Epithelial cell of esophagus (primary cell): ENCODE data around the gene MBOAT2.

Experiments
- DNase-seq: peaks from one replicate; pipeline ENCODE4 v3.0.0; 2010; ENCODE audit warnings: low read depth
- H3K4me3 ChIP-seq: 2 replicates; pipeline ENCODE4 v1.5.1; 2011; ENCODE audit warnings: mild to moderate bottlenecking, low read length, control low read depth
- TF ChIP-seq, protein P1 (sequence below): IDR thresholded peaks from 2 replicates; pipeline ENCODE4 v1.5.1; 2011; ENCODE audit warnings: low read depth, mild to moderate bottlenecking, low read length, control low read depth, inconsistent platforms; ENCODE audit not compliant: insufficient read depth; ENCODE audit errors: missing control alignments

The MBOAT2 gene

GRCh38 chr2:8850845-8851487, 152.5 kb downstream of the MBOAT2 start:
- TF ChIP-seq, protein P1, sequence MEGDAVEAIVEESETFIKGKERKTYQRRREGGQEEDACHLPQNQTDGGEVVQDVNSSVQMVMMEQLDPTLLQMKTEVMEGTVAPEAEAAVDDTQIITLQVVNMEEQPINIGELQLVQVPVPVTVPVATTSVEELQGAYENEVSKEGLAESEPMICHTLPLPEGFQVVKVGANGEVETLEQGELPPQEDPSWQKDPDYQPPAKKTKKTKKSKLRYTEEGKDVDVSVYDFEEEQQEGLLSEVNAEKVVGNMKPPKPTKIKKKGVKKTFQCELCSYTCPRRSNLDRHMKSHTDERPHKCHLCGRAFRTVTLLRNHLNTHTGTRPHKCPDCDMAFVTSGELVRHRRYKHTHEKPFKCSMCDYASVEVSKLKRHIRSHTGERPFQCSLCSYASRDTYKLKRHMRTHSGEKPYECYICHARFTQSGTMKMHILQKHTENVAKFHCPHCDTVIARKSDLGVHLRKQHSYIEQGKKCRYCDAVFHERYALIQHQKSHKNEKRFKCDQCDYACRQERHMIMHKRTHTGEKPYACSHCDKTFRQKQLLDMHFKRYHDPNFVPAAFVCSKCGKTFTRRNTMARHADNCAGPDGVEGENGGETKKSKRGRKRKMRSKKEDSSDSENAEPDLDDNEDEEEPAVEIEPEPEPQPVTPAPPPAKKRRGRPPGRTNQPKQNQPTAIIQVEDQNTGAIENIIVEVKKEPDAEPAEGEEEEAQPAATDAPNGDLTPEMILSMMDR: no peak
- no peak for DNase-seq
- H3K4me3 ChIP-seq: no peak overlapping the region

DNA sequence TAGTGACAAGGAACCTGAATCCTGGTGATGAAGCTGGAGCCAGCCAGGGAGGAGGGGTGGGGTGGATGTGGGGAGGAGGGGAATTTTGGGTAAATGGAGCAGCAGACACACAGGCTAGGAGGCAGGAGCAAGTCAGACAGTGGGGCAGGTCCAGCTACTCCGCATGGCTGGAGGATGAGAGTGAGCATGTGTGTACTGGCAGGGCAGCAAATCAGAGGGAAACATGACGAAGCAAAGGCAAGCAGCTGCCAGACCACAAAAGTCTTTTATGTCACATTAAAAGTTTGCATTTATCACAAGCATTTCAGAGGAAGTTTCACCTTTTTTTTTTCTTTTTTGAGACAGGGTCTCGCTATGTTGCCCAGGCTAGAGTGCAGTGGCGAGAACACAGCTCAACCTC, 154.2 kb downstream of the MBOAT2 start:
- no peak overlapping the region for H3K4me3 ChIP-seq
- TF ChIP-seq, protein P1: no peak
- DNase-seq: peak; percentile 78

DNA sequence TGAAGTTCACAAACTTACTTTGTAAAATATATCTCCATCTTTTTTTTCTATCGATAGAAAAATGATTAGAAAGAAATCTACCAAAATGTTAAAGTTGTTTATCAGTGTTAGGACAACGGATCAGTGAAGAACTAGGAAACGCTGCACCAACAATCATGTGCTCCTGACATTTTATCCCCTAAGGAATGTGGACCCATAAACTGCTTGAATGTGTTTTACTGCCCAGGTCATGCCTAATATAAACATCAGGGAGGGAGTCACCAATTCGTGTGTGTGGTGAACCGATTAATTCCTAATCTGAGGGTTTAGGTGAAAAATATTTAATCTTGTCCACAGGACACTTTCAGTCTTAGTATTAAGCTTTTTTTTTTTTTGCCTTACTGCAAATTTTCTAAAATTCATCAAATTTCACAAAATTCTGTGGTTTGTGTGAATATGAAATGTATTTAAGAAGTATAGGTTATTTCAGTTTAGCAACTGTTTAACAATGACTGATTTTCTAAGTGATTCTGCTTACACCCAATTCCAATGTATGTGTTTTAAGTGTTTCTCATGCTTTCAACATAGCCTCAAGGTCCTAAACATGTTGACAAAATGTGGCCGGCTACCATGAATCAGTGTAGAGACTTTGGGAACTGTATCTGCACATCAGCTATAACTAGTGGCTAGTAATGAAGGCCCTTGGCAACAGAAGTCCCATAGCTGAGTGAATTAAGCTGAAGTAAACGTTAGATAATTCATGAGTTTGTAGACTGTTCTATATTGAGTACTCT, 155.0 kb downstream of the MBOAT2 start:
- TF ChIP-seq, protein P1: no peak
- peak; percentile 12 for DNase-seq
- no peak overlapping the region for H3K4me3 ChIP-seq

DNA sequence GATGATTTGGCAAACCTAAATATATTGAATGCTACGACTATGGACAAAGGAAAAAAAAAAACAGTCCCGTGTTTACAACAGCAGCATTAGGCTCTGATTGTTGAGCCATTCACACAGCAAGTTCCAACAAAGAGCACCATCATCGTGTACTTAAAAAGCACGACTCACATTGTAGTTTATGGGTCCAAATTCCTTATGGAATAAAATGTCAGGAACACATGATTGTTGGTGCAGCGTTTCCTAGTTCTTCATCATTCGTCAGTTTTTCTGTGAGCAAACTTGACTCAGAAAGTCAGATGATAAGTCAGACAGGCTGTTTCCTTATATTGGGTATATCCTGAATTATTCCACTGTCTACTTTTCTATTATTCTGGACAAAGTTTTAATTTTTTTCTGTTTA, 156.1 kb downstream of the MBOAT2 start:
- H3K4me3 ChIP-seq: no peak overlapping the region
- peak; percentile 21 for DNase-seq
- TF ChIP-seq, protein P1: no peak

GRCh38 chr2:8841932-8842331, 161.6 kb downstream of the MBOAT2 start:
- H3K4me3 ChIP-seq: no peak overlapping the region
- TF ChIP-seq, protein P1: no peak
- no peak for DNase-seq

DNA sequence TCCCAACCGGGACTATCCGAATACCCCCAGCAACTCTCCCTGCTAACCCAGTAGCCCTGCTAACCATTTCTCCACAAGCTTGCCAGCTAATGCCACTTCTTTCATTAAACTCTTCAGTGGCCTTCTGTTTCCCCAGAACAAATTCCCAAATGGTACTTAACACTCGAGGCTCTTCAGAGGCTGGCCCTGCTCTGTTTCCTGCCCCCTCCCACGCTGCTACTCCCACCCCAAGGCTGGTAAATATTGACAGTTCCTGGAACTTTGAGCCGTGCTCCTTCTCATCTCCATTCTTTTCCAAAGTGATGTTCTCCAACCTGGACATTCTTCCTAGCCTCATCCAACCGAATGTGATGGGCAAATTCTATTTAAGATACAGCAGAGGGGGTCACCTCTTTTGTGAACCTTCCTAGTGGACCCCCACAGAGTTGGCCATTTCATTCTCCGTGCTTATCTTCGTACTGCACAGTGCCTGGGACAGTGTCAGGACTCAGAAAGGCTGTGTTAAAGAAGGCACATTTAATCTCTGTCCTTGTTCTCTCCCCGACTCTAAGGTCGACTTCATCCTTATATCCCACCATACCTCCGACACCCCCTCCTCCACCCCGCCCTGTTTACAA, 162.9 kb downstream of the MBOAT2 start:
- TF ChIP-seq, protein P1: no peak
- no peak for DNase-seq
- no peak overlapping the region for H3K4me3 ChIP-seq
